SU-DHL-6 (cell line): ENCODE results near the gene YKT6.

ENCODE experiments used
- H2AFZ ChIP-seq: fragments of 200-600 bp; sonication (generic); 2 replicates; pipeline ENCODE4 v1.6.1; 2014; ENCODE audit warnings: low read depth, mild to moderate bottlenecking, moderate library complexity, mixed read lengths, antibody characterized with exemption, low read length; ENCODE audit not compliant: severe bottlenecking
- H3F3A ChIP-seq: fragments of 200-600 bp; shearing (Covaris generic); 2 replicates; pipeline ENCODE4 v1.6.0; 2016; ENCODE audit warnings: antibody characterized with exemption, mild to moderate bottlenecking; ENCODE audit not compliant: insufficient read depth
- H3K27ac ChIP-seq: fragments of 200-600 bp; sonication (generic); 2 replicates; pipeline ENCODE4 v1.5.1; 2016; ENCODE audit warnings: low read depth, mild to moderate bottlenecking, low read length, moderate library complexity, mixed read lengths
- H3K27me3 ChIP-seq: fragments of 200-600 bp; sonication (generic), shearing (Covaris generic); 2 replicates; pipeline ENCODE4 v1.6.0; 2014; ENCODE audit warnings: mild to moderate bottlenecking, low read length
- H3K36me3 ChIP-seq: fragments of 200-600 bp; sonication (generic); 2 replicates; pipeline ENCODE4 v1.6.1; 2014; ENCODE audit warnings: mild to moderate bottlenecking, low read length, mixed read lengths
- H3K4me2 ChIP-seq: fragments of 300-600, 200-600 bp; shearing (Covaris generic), sonication (generic); 2 replicates; pipeline ENCODE4 v1.6.0; 2014; ENCODE audit warnings: low read length, low read depth, mild to moderate bottlenecking; ENCODE audit not compliant: poor library complexity, severe bottlenecking
- H3K4me3 ChIP-seq: fragments of 200-600 bp; sonication (generic); 2 replicates; pipeline ENCODE4 v1.5.1; 2014; ENCODE audit warnings: antibody characterized with exemption, low read length, mild to moderate bottlenecking, mixed read lengths; ENCODE audit not compliant: insufficient read depth, poor library complexity, severe bottlenecking
- H3K79me2 ChIP-seq: fragments of 200-600 bp; sonication (generic); 2 replicates; pipeline ENCODE4 v1.6.1; 2014; ENCODE audit warnings: mild to moderate bottlenecking, low read length, moderate library complexity; ENCODE audit not compliant: insufficient read depth
- H3K9ac ChIP-seq: fragments of 200-600 bp; sonication (generic); 2 replicates; pipeline ENCODE4 v1.7.0; 2014; ENCODE audit warnings: mild to moderate bottlenecking, low read length
- H3K9me2 ChIP-seq: fragments of 200-600 bp; sonication (generic); replicated peaks from 2 replicates; pipeline ENCODE4 v1.6.1; 2014; ENCODE audit warnings: low read length; ENCODE audit not compliant: insufficient read depth
- H3K9me3 ChIP-seq: fragments of 200-600 bp; sonication (generic); 2 replicates; pipeline ENCODE4 v1.6.1; 2014; ENCODE audit warnings: low read length, mixed read lengths; ENCODE audit not compliant: insufficient read depth
- H4K20me1 ChIP-seq: fragments of 200-600 bp; sonication (generic); 2 replicates; pipeline ENCODE4 v1.6.1; 2014; ENCODE audit warnings: low read depth, mild to moderate bottlenecking, antibody characterized with exemption, low read length, moderate library complexity, mixed read lengths
- EZH2phosphoT487 ChIP-seq: fragments of 200-600 bp; sonication (generic), shearing (Covaris generic); conservative IDR thresholded peaks from 2 replicates; pipeline ENCODE4 v1.6.1; 2018; ENCODE audit warnings: mild to moderate bottlenecking, antibody characterized with exemption, low read length, moderate library complexity, mixed read lengths
- TF ChIP-seq, protein P1 (sequence below): fragments of 200-600 bp; sonication (generic); IDR thresholded peaks from one replicate; pipeline ENCODE4 v1.5.1; 2017; ENCODE audit warnings: antibody characterized with exemption, mild to moderate bottlenecking, low read length, moderate library complexity; ENCODE audit not compliant: insufficient read depth, poor library complexity, severe bottlenecking

Gene YKT6

DNA sequence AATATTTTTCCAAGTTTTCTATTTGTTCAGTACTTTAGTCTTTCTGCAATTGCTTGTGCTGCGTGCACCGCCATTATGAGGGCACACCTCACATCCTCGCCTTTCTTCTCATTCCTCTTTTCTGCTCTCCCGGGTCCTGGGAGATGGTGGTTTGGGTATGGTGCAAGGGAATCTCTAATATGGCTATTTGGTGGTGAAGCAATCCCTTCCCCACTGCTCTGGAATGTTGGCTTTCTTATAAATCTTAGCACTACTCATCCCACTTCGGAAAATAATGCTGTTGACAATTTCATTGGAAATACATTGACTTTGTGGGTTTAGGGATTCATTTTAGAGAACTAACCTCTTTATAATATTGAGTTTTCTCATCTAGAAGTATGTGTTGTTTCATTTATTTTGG, 9.6 kb upstream of the YKT6 start:
- no peak overlapping the region for H3K9ac ChIP-seq
- H3K4me2 ChIP-seq = no peak overlapping the region
- TF ChIP-seq EZH2phosphoT487 = no peak
- TF ChIP-seq, protein P1, sequence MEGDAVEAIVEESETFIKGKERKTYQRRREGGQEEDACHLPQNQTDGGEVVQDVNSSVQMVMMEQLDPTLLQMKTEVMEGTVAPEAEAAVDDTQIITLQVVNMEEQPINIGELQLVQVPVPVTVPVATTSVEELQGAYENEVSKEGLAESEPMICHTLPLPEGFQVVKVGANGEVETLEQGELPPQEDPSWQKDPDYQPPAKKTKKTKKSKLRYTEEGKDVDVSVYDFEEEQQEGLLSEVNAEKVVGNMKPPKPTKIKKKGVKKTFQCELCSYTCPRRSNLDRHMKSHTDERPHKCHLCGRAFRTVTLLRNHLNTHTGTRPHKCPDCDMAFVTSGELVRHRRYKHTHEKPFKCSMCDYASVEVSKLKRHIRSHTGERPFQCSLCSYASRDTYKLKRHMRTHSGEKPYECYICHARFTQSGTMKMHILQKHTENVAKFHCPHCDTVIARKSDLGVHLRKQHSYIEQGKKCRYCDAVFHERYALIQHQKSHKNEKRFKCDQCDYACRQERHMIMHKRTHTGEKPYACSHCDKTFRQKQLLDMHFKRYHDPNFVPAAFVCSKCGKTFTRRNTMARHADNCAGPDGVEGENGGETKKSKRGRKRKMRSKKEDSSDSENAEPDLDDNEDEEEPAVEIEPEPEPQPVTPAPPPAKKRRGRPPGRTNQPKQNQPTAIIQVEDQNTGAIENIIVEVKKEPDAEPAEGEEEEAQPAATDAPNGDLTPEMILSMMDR = no peak
- H3K36me3 ChIP-seq = no peaks in the 10 kb centered on the region
- H3K4me3 ChIP-seq = no peak overlapping the region
- H3K27ac ChIP-seq = no peak overlapping the region
- H2AFZ ChIP-seq = no peak overlapping the region
- H3K9me3 ChIP-seq = no peaks in the 10 kb centered on the region
- no peaks in the 10 kb centered on the region for H3K9me2 ChIP-seq
- no peaks in the 10 kb centered on the region for H3K27me3 ChIP-seq
- H3K79me2 ChIP-seq = no peaks in the 10 kb centered on the region
- H4K20me1 ChIP-seq = no peaks in the 10 kb centered on the region
- no peaks in the 10 kb centered on the region for H3F3A ChIP-seq

- H3K4me2 ChIP-seq = no peak overlapping the region
- H3K9me3 ChIP-seq = no peaks in the 10 kb centered on the region
- no peaks in the 10 kb centered on the region for H3K36me3 ChIP-seq
- no peak overlapping the region for H3K4me3 ChIP-seq
- TF ChIP-seq, protein P1 = no peak
- no peak for TF ChIP-seq EZH2phosphoT487
- H3F3A ChIP-seq = no peaks in the 10 kb centered on the region
- H3K27ac ChIP-seq = no peak overlapping the region
- no peak overlapping the region for H3K9ac ChIP-seq
- H3K9me2 ChIP-seq = no peaks in the 10 kb centered on the region
- H2AFZ ChIP-seq = no peak overlapping the region
- H3K79me2 ChIP-seq = no peaks in the 10 kb centered on the region
- H4K20me1 ChIP-seq = no peaks in the 10 kb centered on the region
- H3K27me3 ChIP-seq = no peaks in the 10 kb centered on the region
Observed at GRCh38 chr7:44193011-44193802, 7.6 kb upstream of the YKT6 start.

DNA sequence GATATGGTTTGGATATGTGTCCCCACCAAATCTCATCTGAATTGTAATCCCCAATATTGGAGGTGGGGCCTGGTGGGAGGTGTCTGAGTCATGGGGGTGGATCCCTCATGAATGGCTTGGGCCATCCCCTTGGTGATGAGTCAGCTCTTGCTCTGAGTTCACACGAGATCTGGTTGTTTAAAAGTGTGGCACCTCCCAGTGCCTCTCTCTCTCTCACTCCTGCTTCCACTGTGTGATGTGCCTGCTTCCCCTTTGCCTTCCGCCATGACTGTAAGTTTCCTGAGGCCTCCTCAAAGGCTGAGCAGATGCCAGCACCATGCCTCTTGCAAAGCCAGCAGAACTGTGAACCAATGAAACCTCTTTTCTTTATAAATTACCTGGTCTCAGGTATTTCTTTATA, 6.7 kb upstream of the YKT6 start:
- Histone ChIP-seq H4K20me1 (no peaks in the 10 kb centered on the region), H3K4me2 (no peak overlapping the region), H3K9me2 (no peaks in the 10 kb centered on the region), H3F3A (no peaks in the 10 kb centered on the region), H3K27me3 (no peaks in the 10 kb centered on the region), H2AFZ (no peak overlapping the region), H3K9me3 (no peaks in the 10 kb centered on the region), H3K4me3 (no peak overlapping the region), H3K9ac (no peak overlapping the region), H3K36me3 (no peaks in the 10 kb centered on the region), H3K27ac (no peak overlapping the region), H3K79me2 (no peaks in the 10 kb centered on the region)
- TF ChIP-seq, protein P1 = no peak
- TF ChIP-seq EZH2phosphoT487 = no peak
